ENCODE measurements around the gene ZNF567.
A peak's percentile ranks its signal among the peaks of the same experiment; 100 is the strongest.
"Not testable (repeated sequence)": the region's sequence is repeated elsewhere in the genome, so short reads cannot be mapped to it uniquely, and the experiment has no call there.

Gene ZNF567

DNA sequence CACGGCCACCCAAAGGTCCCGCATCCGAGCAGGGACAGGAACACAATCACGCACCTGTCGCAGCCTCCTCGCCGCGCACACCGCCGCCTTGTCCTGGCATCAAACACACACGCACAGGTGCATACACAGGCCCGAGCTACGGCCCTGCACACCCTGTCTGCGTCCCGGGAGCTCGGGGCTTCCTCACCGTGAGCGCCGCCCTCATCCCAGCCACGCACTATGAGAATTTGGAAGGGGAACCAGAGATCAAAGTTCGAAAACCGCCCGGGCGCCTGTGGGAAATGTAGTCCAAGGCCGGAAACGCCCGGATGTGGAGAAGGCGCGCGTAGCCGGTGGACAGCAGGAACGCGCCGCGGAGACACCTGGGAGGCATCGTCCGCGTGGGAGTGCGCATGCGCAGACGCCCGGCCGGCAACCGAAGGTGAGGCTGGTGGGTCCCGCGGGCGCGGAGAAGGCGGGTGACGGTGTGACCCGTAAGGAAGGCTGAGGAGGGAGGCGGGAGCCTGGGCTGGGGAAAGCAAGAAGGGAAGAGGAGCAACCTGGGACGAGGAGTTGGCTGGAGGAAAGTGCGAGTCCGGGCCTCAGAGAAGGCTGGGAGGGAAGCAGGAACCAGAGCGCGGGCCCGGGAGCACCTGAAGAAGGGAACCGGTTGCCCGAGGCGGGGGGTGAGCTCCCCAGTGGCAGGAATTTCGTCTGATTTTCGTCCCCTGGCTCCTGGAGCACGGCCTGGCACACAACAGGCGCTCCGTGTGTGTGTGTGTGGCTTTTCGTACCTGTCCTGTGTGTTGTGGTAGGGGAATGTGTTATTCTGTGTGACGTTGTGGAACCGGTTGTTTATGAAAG lies at the start of gene ZNF567:
TSS of gene ZNF567 (plus strand) at position 399 of the 843 bp plus-strand sequence. CDS start 7,256 bp downstream, outside the sequence.
- DNase-seq (ENCODE audit: low read depth): peak; percentile 73
- H3K4me3 ChIP-seq (ENCODE audit: low read depth, low read length): peak within 1 kb of the TSS; percentile 92

DNA sequence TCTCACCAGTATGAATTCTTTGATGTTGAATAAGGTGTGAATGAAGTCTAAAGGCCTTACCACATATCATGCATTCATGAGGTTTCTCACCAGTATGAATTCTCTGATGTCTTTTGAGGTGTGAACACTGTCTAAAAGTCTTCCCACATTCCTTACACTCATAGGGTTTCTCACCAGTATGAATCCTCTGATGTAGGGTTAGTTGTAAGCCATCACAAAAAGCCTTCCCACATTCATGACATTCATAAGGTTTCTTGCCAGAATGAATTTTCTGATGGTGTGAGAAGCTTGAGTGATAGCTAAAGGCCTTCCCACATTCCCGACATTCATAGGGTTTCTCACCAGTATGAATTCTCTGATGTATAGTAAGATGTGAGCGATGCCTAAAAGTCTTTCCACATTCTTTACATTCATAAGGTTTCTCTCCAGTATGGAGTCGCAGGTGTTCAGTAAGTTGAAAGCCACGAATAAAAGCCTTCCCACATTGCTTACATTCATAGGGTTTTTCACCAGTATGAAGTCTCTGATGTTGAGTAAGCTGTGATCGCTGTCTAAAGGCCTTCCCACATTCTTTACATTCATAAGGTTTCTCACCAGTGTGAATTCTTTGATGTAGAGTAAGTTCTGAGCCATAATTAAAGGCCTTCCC lies 48.4 kb upstream of the ZNF567 start:
- no peak for DNase-seq (ENCODE audit: low read depth)
- no peak overlapping the region for H3K4me3 ChIP-seq (ENCODE audit: low read depth, low read length)

DNA sequence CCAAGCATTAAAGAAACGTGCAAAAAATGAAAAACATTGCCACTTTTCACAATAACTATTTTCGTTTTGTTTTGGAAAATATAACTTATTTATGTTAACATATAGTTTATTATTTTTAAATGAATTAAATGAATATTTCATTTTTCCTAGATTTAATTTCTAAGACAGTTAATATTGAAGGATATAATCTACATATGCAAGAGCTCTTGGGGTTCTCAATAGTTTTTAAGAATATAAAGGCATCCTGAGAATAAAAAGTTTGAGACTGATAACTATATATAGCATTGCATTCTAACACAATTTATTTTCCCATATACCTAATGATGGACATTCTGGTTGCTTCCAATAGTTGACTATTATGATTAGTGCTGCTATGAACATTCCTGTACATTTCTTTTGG lies 40.7 kb upstream of the ZNF567 start:
- H3K4me3 ChIP-seq (ENCODE audit: low read depth, low read length): no peak overlapping the region
- DNase-seq (ENCODE audit: low read depth): no peak

DNA sequence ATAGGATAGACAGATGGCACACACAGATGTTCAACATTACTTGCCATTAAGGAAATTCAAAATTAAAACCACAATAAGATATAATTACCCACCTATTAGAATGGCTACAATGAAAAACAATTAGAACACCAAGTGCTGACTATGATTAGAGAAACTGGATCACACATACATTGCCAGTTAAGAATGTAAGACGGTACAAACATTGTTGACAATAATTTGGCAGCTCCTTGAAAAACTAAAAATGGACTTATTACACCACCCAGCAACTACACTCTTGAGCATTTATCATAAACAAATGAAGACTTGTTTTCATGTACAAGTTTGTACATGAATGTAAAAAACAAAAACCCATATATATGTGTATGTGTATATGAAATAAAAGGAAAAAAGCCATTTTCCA lies 34.5 kb upstream of the ZNF567 start:
- no peak overlapping the region for H3K4me3 ChIP-seq (ENCODE audit: low read depth, low read length)
- no peak for DNase-seq (ENCODE audit: low read depth)

DNA sequence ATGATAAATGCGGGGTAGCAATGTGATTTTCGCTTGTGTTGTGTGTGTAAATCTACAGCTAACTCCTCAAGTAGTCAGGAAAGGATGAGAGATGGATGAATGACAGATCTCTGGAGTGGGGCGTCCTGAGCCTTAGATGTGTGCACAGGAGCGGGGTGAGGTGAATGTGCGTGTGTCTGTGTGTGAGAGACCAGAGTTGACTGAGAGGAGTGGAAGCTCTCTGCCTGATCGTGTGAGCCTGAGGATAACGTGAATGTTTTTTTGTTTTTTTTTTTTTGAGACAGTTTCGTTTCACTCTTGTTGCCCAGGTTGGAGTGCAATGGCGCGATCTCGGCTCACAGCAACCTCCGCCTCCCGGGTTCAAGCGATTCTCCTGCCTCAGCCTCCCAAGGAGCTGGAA lies 21.6 kb upstream of the ZNF567 start:
- no peak for DNase-seq (ENCODE audit: low read depth)
- H3K4me3 ChIP-seq (ENCODE audit: low read depth, low read length): peak overlapping the region; percentile 91

DNA sequence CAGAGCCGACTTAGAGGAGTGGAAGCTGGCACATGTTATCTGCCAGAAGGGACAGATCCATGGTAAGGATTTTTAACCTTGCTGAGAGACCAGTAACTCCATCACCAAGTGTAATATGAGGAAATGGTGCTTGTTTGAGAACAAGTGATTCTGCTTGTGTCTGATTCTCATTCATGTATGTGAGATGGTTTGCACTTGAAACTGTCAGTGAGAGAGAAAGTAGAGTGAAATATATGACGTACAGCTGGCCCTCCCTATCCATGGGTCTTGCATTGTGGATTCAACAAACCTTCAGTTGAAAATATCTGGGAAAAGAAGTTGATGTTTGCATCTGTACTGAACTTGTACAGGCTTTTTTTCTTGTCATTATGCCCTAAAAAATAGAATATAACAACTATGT lies 18.8 kb upstream of the ZNF567 start:
- DNase-seq (ENCODE audit: low read depth): no peak
- H3K4me3 ChIP-seq (ENCODE audit: low read depth, low read length): no peak overlapping the region

DNA sequence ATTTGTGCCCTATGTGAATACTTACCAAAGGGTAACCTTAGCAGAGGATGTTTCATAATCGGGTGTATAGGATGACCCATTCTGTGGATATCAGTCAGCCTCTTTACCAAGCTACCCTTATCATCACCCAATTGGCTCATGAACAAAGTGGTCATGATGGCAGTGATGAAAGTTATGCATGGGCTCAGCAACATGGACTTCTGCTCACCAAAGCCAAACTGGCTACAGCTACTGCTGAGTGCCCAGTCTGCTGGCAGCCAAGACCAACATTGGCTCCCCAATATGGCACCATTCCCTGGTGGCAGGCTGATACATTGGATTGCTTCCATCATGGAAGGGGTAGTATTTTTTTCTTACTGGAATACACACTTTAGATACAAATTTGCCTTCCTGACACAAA lies 15.0 kb upstream of the ZNF567 start:
- H3K4me3 ChIP-seq (ENCODE audit: low read depth, low read length): no peak overlapping the region
- DNase-seq (ENCODE audit: low read depth): no peak

DNA sequence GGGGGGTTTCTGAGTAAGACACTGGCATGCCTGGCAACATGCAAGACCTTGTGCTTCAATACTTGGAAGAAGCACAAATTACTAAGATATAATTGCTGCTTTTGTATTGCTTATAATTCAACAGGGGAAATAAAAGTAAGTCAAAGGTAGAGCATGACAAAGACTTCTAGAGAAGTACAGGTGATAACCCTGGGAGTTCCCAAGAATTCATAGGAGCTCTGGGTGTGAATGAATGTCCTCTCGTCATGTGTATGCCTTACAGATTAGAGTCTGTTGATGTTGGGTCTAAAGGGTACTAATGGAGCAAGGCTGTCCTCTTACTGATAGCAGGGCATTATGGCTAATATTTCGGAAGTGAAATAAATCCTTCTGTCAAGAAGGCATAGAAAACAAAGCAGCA lies 13.2 kb upstream of the ZNF567 start:
- no peak overlapping the region for H3K4me3 ChIP-seq (ENCODE audit: low read depth, low read length)
- no peak for DNase-seq (ENCODE audit: low read depth)

DNA sequence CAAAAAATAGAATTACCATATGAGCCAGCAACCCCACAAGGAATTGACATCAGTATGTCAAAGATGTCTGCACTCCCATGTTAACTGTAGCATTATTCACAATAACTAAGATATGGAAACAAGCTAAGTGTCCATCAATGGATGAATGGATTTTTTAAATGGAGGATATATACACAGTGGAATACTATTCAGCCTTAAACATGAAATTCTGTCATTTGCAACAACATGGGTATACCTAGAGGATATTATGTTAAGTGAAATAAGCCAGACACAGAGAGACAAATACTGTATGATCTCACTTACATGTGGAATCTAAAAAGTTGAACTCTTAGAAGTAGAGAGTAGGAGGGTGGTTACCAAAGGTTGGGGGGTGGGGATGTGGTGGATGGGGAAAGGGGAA lies 8.0 kb upstream of the ZNF567 start:
- H3K4me3 ChIP-seq (ENCODE audit: low read depth, low read length): no peak overlapping the region
- DNase-seq (ENCODE audit: low read depth): no peak

DNA sequence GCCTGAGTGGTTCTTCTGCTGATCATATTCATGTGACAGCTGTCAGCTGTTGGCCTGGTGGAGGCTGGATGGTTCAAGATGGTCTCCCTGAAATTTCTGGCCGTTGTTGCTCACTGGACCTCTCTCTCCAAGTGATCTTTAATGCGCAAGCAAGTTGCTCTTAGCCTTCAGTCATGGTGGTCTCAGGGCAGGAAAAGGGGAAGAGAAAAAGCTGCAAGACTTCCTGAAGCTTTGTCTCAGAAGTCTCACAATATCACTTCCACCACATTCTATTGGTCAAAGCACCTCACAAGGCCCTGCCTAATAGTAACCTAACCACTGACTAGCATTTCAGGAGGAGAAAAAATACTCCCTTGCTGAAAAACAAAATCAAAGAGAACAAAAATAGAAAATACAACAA lies 1.6 kb upstream of the ZNF567 start:
- no peak overlapping the region for H3K4me3 ChIP-seq (ENCODE audit: low read depth, low read length)
- no peak for DNase-seq (ENCODE audit: low read depth)

DNA sequence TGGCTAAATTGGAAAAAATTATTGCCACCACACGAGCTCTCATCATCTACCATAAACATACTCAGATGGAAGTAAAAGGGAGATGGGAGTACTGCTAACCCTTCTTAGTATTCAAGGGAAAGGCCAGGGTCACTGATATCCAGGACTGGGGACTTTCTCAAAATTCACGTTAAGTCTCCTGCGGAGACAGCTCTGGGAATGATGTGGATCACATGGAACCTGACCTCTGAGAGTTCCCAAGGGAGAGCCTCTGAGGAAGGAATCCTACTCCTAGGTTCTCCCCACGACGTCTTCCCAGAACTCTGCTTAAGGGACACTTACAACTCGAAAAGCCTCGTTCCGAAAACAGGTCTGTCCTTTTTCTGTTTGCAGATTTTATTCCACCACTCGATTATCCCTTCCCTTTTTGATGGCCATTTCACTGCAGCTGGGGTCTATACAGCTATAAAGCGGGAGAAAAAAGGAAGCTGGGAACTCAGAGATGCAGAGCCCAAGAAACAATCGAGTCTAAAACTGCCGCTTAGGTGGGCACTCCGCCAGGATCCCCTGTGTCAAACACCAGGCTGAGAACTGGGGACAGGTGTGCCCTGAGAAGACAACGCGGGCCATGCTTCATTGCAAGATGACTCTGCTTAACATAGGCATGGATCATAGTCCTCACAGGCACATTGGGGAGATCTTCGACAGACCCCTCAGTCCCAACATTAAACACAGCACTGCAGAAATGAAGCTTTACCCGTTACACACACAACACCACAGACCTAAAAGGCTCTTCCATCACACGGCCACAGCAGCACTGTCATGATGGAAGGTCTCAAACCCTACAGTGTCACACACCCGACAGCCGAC lies 823 bp upstream of the ZNF567 start:
- H3K4me3 ChIP-seq (ENCODE audit: low read depth, low read length): peak overlapping the region; percentile 92
- no peak for DNase-seq (ENCODE audit: low read depth)

DNA sequence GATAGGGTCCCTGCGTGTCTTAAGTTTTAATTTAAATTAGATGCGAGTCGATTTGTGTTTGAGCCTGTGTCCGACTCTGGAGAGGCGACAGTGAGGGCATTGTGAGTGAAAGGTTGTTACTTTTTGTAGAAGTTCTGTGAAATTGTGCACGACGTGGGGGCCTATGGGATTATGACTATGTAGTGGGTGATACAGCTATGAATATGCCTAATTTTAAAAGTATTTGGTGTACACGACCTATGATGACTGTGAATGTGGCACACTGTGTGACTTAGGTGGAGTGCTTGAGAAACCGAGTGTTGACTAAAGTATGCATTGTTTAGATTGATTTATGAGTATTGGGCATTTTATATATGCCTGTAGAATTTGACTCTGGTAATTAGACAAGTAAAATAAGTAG lies 646 bp downstream of the ZNF567 start:
- no peak for DNase-seq (ENCODE audit: low read depth)
- peak overlapping the region; percentile 92 for H3K4me3 ChIP-seq (ENCODE audit: low read depth, low read length)

DNA sequence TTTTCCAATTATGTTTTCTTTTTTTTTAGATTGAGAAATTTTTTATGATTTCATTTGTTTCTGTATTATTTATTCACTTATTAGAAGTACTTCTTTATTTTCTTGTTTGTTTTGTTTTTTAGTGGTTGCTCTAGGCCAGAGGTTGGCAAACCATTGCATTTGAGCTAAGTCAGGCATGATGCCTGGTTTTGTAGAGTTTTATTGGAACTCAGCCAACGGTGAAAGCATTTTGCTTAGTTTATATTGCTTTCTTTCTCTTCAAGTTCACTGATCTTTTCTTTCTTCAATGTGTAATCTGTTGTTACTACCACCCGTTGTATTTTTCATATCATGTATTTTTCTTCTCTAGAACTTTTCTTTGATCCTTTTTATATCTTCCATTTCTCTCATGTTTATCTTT lies 19.7 kb downstream of the ZNF567 start:
- H3K4me3 ChIP-seq (ENCODE audit: low read depth, low read length): no peak overlapping the region

DNA sequence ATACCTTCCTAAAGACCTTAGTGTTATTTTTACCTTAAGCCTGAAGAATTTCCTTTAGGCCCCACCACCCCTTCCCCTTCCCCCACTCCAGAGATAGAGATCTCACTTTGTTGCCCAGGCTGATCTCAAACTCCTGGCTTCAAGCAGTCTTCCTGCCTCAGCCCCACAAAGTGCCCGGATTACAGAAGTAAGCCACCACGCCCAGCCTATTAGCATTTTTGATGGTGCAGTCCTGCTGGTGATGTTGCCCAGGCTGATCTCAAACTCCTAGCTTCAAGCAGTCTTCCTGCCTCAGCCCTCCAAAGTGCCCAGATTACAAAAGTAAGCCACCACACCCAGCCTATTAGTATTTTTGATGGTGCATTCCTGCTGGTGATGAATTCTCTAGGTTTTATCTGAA lies 22.0 kb downstream of the ZNF567 start:
- DNase-seq (ENCODE audit: low read depth): no peak
- H3K4me3 ChIP-seq (ENCODE audit: low read depth, low read length): no peak overlapping the region

More for the DNA sequence above, 19.7 kb downstream of the ZNF567 start:
- DNase-seq (ENCODE audit: low read depth): no peak

DNA sequence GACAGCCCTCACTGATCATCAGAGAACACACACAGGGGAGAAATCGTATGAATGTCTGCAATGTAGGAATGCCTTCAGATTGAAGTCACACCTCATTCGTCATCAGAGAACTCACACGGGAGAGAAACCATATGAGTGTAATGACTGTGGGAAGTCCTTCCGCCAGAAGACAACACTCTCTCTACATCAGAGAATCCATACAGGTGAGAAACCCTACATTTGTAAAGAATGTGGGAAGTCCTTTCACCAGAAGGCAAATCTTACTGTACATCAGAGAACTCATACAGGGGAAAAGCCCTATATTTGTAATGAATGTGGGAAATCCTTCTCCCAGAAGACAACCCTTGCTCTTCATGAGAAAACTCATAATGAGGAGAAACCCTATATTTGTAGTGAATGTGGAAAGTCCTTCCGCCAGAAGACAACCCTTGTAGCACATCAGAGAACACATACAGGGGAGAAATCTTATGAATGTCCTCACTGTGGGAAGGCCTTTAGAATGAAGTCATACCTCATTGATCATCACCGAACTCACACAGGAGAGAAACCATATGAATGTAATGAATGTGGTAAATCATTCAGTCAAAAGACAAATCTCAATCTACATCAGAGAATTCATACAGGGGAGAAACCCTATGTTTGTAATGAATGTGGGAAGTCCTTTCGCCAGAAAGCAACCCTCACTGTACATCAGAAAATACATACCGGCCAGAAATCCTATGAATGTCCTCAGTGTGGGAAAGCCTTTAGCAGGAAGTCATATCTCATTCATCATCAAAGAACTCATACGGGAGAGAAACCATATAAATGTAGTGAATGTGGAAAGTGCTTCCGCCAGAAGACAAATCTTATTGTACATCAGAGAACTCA lies 32.5 kb downstream of the ZNF567 start:
- H3K4me3 ChIP-seq (ENCODE audit: low read depth, low read length): no peak overlapping the region
- no peak for DNase-seq (ENCODE audit: low read depth)

DNA sequence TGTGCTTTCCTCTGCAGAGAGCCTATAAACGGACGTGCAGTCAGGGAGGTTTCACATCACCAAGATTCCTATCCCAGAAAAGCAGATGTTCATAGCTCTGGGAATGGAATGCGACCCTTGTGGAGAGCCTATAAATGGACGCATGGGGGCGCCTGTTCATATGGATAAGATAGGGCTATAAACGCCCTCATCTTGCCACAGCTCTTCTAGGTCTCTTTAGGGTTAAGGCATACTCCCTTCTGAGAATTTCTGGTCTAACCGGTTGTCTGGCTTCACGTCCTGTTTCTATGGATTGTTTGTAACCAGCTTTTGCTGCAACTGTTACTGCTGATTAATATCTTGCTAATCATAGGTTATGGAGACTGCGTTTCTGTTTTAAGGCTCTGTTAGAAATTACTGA lies 48.8 kb downstream of the ZNF567 start:
- not testable (repeated sequence) for H3K4me3 ChIP-seq (ENCODE audit: low read depth, low read length); DNase-seq (ENCODE audit: low read depth)

DNA sequence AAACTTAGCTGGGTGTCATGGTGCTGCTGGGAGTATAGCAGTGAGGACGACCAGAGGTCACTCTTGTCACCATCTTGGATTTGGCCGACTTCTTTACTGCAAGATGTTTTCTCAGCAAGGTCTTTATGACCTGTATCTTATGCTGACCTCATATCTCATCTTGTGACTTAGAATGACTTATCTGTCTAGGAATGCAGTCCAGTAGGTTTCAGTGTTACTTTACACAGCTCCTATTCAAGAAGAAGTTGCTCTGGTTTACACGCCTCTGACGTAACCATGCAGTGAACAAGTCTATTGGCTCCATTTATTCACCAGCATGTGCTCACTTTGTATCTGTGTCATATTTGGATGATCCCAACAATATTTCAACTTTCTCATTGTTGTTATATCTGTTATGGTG lies 58.5 kb downstream of the ZNF567 start:
- no peak overlapping the region for H3K4me3 ChIP-seq (ENCODE audit: low read depth, low read length)
- no peak for DNase-seq (ENCODE audit: low read depth)

DNA sequence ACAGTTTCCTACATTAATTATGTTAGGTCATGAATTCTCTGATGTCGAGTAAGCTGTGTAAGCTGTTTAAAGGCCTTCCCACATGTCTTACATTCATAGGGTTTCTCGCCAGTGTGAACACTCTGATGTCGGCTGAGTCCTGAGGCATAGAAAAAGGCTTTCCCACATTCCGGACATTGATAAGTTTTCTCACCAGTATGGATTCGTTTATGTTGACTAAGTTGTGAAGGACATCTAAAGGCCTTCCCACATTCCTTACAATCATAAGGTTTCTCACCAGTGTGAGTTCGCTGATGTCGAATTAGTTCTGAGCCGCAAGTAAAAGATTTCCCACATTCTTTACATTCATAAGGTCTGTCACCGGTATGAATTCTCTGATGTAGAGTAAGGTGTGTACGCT lies 60.3 kb downstream of the ZNF567 start:
- no peak overlapping the region for H3K4me3 ChIP-seq (ENCODE audit: low read depth, low read length)
- DNase-seq (ENCODE audit: low read depth): no peak

Measured in skeletal muscle cell (primary cell).